NCI-H1694 (cell line): Measurements from ENCODE around the gene GSPT1.

Experiments used
- DNase-seq: peaks from one replicate; lab custom pipeline; 2025; lab: John Stamatoyannopoulos, UW

The GSPT1 gene

DNA sequence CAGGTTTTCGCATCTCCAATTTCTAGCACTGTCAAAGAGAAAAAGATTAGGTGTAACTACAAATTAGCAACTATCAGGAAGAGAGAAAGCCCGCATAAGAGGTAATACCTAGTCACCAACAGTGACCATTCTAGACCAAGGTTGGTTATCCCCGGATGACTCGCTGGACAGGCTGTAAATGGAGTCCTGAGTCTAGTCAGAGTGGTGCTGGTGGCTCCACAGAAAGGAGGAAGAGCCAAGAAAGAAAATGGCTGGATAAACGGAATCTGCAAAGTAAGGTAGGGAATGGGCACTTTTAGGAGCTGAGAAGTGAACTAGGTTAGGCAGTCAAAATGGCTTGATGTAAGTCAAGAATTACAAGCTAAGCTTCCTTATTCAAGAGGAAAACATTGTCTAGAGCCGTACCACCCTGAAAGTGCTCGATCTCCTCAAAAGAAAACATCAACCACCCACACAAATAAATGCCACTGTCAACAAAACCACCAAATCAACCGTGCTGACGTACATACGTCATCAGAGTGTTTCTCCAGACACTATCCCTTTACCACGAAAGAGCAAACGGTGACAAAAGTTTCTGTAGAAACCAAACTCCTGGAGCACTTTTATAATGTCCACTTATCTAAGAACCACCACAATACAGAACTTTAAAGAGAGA, 2.2 kb downstream of the GSPT1 start:
- DNase-seq = no peak

- DNase-seq = no peak
Measured at GRCh38 chr16:11909653-11910545, 5.9 kb downstream of the GSPT1 start.

- no peak for DNase-seq
Measured at GRCh38 chr16:11907160-11907970, 8.4 kb downstream of the GSPT1 start.

DNA sequence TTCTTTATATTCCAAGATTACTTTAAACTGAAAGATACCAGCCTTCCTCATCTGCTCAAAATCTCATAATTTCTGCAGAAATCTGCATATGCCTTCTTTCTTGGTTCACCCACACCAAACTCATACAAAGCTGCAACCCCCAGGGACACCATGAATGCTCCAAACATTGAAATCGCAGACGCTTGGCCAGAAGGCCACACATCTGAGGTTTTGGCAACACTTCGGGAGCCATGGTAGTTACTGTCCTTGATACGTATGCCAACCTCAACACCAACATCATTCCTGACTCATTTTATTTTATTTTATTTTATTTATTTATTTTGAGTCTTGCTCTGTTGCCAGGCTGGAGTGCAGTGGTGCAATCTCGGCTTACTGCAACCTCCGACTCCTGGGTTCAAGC, 11.8 kb downstream of the GSPT1 start:
- DNase-seq = no peak

DNA sequence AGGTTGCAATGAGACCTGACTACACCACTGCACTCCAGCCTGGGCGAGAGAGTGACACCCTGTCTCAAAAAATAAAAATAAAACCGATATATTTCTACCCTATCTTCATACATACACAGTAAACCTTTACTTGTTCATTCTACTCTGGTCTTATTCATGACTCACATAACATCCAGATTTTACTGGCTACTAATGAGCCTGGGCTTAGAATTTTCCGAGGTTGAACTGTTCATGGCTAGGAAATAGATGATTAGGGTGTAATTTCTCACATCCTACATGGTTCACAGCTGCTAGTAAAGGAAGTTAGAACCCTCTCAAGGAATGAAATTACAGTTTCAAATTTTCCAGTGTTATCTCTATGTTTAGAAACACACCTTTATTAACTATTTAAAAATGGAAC, 14.7 kb downstream of the GSPT1 start:
- no peak for DNase-seq

DNA sequence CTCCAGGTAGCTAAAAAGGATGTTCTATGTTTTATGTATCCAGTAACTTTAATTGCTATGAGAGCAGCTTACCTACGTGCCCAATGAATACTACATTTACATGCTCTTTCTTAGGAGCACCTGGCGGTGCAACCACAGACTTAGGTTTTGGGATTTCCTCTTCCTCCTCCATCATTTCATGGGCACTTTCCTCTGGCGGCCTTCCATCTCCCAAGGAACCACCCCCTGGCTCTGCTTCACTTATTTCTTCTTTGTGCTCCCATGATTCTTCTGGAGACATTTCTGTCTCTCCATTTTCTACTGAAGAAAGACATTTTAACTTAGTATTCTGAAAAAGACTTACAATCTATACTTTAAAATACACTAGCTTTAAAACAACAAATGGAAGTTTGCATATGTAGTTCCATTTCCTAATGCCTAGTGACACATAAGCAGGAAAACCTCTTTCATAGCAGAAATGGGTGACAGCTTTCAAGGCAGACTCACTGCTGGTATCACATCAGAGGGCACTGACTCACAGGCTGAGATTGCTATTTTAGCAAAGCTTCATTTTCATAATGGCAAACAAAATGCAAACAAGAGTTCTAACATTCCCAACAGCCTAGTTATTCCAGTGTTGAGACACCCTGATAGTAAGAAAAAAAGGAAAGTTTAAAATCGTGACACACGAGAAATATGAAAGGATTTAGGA, 19.1 kb downstream of the GSPT1 start:
- DNase-seq = no peak

DNA sequence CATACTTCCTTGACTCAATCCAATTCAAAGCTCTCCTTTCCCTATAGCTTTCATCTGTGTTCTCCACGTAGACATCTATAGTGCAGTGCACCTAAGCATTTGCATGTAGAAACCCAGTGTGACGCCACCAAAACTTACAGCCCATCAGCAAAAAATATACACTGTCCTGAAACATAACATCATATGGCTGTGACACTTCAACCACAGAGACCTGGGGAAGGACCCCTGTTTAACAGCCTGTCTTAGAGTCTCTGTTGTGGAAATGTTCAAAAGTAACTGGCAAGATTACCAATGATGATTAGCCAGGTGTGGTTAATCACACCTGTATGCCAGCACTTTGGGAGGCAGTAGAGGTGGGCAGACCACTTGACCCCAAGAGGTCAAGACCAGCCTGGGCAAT, 22.2 kb downstream of the GSPT1 start:
- no peak for DNase-seq

DNA sequence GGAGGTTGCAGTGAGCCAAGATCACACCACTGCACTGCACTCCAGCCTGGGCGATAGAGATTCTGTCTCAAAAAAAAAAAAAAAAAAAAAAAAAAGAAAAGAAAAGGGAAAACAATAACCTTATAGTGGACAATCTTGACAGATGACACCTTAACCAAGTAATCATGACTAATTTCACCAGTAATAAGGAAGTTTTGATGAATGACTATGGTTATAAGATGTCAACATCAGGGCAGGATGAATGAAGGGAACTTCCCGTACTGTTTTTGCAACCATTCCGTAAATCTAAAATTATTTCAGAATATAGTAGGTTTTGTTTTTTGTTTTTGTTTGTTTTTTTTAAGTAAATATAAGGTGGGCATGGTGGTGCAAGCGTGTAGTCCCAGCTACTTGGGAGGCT, 23.0 kb downstream of the GSPT1 start:
- DNase-seq = no peak

DNA sequence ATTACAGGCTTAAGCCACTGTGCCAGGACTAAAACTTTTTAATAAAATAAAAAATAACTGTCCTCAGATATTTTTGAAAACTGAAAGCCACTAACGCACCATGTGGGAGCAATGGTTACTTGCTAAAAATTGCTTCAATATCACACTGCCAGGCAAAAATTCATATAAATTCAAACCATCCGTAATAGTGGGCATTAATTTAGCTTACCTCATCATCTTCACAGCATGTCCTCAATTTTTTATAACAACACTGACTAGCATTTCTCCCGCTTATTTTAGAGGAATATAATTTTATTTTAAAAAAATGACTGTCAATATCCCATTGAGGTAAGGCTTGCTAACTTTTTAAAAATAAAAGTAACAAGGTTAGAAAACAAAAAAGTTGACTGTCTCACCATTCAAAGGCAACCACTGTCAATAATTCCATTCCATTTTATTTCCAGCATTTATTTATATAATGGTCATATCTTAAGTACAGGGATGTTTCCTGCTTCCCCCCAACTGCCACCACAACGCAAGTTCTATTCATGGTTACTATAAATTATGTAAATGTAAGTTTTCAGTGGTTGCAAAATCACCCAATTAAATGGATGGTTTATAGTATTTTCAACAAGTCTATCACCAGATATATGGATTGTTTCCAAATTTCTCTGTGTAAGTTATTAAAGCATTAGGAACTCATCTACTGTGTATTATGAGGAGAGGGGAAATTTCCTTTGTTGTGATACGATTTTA, 25.4 kb downstream of the GSPT1 start:
- no peak for DNase-seq

GRCh38 chr16:11886881-11887280, 28.9 kb downstream of the GSPT1 start:
- DNase-seq = no peak

- DNase-seq = no peak
Measured at GRCh38 chr16:11884035-11884434, 31.7 kb downstream of the GSPT1 start.

DNA sequence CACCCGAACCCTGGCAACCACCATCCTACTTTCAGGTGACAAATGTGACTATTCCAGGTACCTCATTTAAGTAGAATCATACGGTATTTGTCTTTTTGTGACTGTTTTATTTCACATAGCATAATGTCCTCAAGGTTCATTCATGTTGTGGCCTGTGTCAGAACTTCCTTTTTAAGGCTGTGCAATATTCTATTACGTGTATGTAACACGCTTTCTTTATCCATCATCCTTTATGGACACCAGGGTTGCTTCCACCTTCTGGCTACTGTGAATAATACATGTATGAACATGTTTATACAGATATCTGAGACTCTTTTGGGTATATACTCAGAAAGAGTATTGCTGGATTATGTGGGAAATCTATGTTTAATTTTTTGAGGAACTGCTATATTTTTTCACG, 35.7 kb downstream of the GSPT1 start:
- DNase-seq = no peak

DNA sequence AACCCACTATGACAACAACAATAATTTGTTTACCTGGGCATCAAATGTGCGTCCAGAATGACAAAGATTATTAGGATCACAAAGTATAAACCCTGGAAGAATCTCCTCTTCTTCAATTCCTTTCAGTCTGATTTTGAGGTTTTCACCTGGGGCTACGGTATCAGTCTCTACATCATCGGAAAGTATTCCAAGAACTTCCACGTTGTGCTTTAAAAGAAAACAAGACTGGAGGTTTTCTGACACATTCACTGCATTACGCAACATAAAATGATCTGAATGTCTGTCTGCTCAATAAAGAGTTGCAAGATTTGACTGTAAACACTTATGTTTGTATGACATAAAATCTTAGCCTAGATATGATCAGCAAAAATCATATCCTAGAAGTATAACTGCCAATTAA, 38.4 kb downstream of the GSPT1 start:
- no peak for DNase-seq

DNA sequence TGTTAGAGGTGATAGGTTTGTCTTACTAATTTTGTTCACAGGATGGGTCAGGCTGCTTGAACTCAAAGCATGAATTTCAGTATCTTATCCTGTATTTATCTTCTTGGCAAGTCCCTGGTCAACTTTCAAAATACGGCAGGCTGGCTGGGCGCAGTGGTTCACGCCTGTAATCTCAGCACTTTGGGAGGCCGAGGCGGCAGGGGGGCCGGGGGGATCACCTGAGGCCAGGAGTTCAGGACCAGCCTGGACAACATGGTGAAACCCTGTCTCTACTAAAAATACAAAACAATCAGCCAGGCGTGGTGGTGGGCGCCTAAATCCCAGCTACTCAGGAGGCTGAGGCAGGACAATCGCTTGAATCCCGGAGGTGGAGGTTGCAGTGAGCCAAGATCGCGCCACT, 39.5 kb downstream of the GSPT1 start:
- no peak for DNase-seq

DNA sequence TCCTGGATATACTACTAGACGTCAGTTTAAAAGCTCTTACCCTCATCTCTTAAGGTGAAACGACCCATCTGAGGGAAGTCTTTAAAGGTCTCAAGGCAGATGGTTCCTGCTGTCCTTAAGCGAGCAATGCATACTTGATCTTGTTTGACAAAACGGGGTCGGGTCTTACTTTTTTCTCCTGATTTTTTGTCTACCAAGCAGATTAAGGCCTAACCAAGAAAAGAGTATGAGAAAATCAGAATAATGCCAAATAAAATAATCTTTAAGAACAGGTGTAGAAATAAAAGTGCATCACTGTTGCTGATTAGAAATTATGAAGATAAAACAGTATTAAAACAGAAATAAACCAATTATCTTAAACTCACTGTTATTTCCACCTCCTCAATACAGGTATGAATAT, 40.0 kb downstream of the GSPT1 start:
- DNase-seq = no peak

DNA sequence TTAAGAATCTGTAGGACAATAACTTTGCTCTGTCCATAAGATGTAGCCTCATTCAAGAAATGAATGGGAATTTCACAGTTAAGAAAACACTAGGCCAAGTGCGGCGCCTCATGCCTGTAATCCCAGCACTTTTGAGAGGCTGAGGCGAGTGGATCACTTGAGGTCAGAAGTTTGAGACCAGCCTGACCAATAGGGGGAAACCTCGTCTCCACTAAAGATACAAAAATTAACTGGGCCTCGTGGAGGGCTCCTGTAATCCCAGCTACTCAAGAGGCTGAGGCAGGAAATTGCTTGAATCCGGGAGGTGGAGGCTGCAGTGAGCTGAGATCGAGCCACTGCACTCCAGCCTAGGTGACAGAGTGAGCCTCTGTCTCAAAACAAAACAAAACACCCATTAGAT, 44.6 kb downstream of the GSPT1 start:
- DNase-seq = no peak

GRCh38 chr16:11870399-11870798, 45.4 kb downstream of the GSPT1 start:
- DNase-seq = no peak

GRCh38 chr16:11869353-11870228, 46.2 kb downstream of the GSPT1 start:
- DNase-seq = no peak

DNA sequence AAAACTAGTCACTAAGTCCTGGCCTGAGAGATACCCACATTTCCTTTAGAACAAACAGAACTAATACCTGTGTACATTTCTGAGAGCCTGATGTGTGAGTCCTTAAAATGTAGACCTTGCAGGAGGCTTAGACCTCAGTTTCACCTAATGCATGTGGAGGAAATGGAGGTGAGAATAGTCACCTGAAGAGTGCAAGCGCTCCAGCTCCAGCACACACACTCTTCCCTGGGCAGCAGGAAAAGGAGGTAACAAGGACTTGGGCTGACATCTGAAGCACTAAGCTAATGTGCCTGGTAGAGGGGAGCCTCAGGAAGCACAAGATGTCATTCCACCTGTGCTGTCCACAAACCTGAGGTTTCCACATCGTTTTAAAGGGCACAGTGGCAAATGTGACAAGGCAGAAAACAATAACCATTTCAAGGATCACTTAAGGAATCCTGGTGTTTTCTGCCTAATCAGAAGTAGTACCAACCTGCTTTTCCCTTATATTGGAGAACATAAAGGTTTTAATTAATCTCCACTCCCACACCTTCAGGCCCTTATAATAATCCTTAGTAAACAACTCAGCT, 47.3 kb downstream of the GSPT1 start:
- DNase-seq = no peak

DNA sequence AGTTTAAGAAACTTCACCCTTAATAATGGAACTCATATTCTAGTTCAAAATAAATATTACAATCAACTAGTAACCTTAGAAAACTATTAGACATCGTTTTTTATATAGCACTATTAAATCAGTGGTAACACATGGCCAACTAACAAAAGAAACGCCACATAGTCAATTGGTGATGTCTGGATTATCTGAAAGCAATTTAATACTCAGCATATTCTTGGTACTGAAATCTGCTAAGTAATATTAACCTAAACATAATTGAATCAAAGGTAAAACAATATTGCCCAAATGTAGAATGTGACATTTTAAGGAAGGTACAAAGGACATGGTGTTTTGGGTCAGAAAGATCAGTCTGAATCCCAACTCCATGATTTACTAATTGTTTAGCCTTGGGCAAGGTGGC, 53.3 kb downstream of the GSPT1 start:
- no peak for DNase-seq
